ENCODE measurements around the gene TNFRSF13B.

- TF ChIP-seq CTCF (IDR thresholded peaks at IDR 0.05; ENCODE audit: extremely low read depth in 1 of 2, insufficient read depth in 1 of 2, low read depth in 1 of 2, low read length in 2 of 2) (no peak), POLR2A (IDR thresholded peaks at IDR 0.05; ENCODE audit: low read depth, low read length) (no peak), FOS (IDR thresholded peaks at IDR 0.05; ENCODE audit: borderline replicate concordance, insufficient read depth, low read length) (no peak), EZH2 (IDR thresholded peaks at IDR 0.05; ENCODE audit: borderline replicate concordance, low read depth, low read length, severe bottlenecking) (no peak), JUN (IDR thresholded peaks at IDR 0.05; ENCODE audit: borderline replicate concordance, insufficient read depth, insufficient read length, low read depth) (no peak), POLR2AphosphoS5 (IDR thresholded peaks at IDR 0.05; ENCODE audit: insufficient read depth, low read depth, low read length) (no peak)
- TF ChIP-seq, protein P1, sequence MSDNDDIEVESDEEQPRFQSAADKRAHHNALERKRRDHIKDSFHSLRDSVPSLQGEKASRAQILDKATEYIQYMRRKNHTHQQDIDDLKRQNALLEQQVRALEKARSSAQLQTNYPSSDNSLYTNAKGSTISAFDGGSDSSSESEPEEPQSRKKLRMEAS (IDR thresholded peaks at IDR 0.05; ENCODE audit: insufficient read depth, insufficient read length): no peak
Observed at GRCh38 chr17:16930571-16931317, 41.2 kb downstream of the TNFRSF13B start.
